Measurements from ENCODE around the gene CORIN.
"Not testable (repeated sequence)": the region's sequence is repeated elsewhere in the genome, so short reads cannot be mapped to it uniquely, and the experiment has no call there.

The CORIN gene

DNA sequence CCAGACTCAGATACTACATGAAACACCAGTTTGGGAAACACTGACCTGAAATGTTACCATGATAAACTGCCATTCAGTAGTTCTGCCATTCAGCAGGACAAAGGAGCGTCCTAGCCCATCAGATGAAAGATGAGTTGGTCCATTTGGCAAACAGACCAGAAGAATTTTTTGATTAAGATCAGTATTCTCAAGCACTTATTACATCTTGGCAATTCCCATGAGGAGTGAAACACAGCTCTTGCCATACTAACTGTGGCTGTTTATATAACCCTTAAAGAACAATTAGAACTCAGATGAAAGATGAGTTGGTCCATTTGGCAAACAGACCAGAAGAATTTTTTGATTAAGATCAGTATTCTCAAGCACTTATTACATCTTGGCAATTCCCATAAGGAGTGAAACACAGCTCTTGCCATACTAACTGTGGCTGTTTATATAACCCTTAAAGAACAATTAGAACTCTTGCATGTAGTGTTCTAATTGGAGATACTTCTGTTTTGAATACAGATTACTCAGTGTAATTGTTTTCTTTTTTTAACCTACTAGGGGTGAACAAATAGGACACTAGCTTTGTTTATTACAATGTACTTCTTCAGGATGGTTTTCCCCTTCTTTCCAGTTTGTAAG, 146.0 kb downstream of the CORIN start:
- not testable (repeated sequence) for H3K4me3 ChIP-seq (ENCODE audit: low read depth, low read length); H3K36me3 ChIP-seq (ENCODE audit: control insufficient read depth, insufficient read depth, low read length); H3K9me3 ChIP-seq (ENCODE audit: control insufficient read depth, insufficient read depth, low read length); H3K27me3 ChIP-seq (ENCODE audit: control insufficient read depth, insufficient read depth, low read length); H3K27ac ChIP-seq (ENCODE audit: low read depth, low read length); H3K4me1 ChIP-seq (ENCODE audit: control insufficient read depth, insufficient read depth, low read length); H3K9ac ChIP-seq (ENCODE audit: low read depth, low read length)

DNA sequence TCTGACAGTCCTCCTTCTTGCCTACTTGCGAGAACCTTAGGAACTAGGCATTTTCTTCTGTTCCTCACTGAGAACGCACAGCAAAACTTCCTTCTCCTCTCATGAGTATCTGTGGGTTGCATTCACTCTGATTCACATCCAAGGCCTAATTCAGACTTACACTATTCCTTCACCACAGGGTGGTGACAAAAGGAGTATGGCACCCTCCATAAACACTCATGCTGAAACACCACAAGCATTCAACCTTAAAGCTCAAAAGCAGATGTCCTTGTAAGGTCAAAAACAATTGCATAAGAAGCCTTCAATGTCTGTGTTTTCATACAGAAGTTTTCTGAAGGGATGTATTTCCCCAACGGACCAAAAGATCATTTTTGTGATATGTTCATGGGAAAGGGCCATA, 147.3 kb downstream of the CORIN start:
- no peak overlapping the region for H3K4me3 ChIP-seq (ENCODE audit: low read depth, low read length)
- no peaks in the 10 kb centered on the region for H3K4me1 ChIP-seq (ENCODE audit: control insufficient read depth, insufficient read depth, low read length)
- H3K9me3 ChIP-seq (ENCODE audit: control insufficient read depth, insufficient read depth, low read length): no peaks in the 10 kb centered on the region
- no peaks in the 10 kb centered on the region for H3K36me3 ChIP-seq (ENCODE audit: control insufficient read depth, insufficient read depth, low read length)
- H3K27me3 ChIP-seq (ENCODE audit: control insufficient read depth, insufficient read depth, low read length): no peaks in the 10 kb centered on the region
- H3K27ac ChIP-seq (ENCODE audit: low read depth, low read length): no peak overlapping the region
- no peak overlapping the region for H3K9ac ChIP-seq (ENCODE audit: low read depth, low read length)

DNA sequence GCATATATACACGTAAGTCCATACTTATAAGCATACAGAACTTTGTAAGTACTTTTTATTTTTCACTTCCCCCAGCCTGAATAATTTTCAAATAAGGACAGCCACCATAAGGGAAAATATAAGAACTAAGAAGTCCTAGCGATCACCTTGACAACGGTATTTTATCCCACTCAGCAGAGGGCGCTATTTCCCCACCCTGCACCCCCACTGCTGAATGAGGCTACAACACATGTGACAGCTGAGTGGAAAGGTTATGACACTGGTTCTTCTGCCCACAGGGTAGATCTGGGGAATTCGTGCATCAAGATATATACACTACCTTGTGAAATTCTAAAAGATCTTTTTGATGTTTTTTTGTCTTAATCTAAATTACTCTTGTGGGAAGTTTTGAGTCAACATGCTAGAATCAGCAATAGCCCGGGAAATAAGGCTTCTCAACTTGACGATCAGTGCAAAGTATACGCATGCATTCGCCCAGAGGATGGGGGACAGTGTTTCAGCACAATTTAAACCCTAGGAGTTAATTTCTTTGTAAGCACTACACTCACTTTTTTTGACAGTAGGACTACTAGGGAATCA, 151.5 kb downstream of the CORIN start:
- H3K9ac ChIP-seq (ENCODE audit: low read depth, low read length): no peak overlapping the region
- H3K27me3 ChIP-seq (ENCODE audit: control insufficient read depth, insufficient read depth, low read length): no peaks in the 10 kb centered on the region
- no peaks in the 10 kb centered on the region for H3K4me1 ChIP-seq (ENCODE audit: control insufficient read depth, insufficient read depth, low read length)
- no peaks in the 10 kb centered on the region for H3K9me3 ChIP-seq (ENCODE audit: control insufficient read depth, insufficient read depth, low read length)
- H3K4me3 ChIP-seq (ENCODE audit: low read depth, low read length): no peak overlapping the region
- no peak overlapping the region for H3K27ac ChIP-seq (ENCODE audit: low read depth, low read length)
- H3K36me3 ChIP-seq (ENCODE audit: control insufficient read depth, insufficient read depth, low read length): no peaks in the 10 kb centered on the region

DNA sequence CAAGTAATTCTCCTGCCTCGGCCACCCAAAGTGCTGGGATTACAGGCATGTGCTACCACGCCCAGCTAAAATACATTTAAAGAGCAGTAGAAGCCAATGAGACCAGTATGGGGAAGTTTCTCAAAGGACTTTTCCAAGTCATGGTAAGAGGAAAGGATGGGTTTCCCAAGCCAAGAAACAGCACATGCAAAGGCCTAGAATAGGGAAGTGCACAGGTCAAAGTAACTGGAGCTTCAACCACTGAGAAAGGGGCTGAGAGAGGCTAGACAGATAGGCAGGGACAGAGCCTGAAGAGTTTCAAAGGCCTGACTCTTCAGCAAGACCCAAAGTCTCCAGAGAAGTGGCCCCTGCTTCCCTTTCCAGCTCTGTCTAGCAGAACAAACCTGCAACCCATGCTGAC, 162.1 kb downstream of the CORIN start:
- Histone ChIP-seq H3K36me3 (ENCODE audit: control insufficient read depth, insufficient read depth, low read length) (no peaks in the 10 kb centered on the region), H3K4me1 (ENCODE audit: control insufficient read depth, insufficient read depth, low read length) (no peaks in the 10 kb centered on the region)

DNA sequence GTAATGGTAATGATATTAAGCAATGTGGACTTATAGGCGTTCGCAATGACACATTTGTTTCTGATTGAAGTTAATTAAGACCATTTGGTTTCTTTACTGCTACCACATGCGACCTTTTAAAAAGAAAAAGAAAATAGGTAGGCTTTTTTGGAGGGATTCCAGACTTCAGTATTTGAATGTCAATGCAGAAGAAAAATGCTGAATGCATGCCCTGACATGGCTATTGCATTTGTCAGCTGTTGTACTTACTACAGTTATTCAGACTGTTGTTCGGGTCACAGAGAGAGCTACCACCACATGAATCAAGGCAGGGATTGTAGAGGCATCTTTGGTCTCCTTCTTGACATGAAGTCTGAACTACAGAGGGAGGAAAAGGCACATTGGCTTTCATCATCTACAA, 163.7 kb downstream of the CORIN start:
- no peak overlapping the region for H3K27ac ChIP-seq (ENCODE audit: low read depth, low read length)
- H3K9ac ChIP-seq (ENCODE audit: low read depth, low read length): no peak overlapping the region
- H3K27me3 ChIP-seq (ENCODE audit: control insufficient read depth, insufficient read depth, low read length): no peaks in the 10 kb centered on the region
- no peak overlapping the region for H3K4me3 ChIP-seq (ENCODE audit: low read depth, low read length)
- H3K36me3 ChIP-seq (ENCODE audit: control insufficient read depth, insufficient read depth, low read length): no peaks in the 10 kb centered on the region
- no peaks in the 10 kb centered on the region for H3K4me1 ChIP-seq (ENCODE audit: control insufficient read depth, insufficient read depth, low read length)
- H3K9me3 ChIP-seq (ENCODE audit: control insufficient read depth, insufficient read depth, low read length): no peaks in the 10 kb centered on the region

More for the DNA sequence above, 162.1 kb downstream of the CORIN start:
- H3K27me3 ChIP-seq (ENCODE audit: control insufficient read depth, insufficient read depth, low read length): no peaks in the 10 kb centered on the region
- H3K9me3 ChIP-seq (ENCODE audit: control insufficient read depth, insufficient read depth, low read length): no peaks in the 10 kb centered on the region
- no peak overlapping the region for H3K4me3 ChIP-seq (ENCODE audit: low read depth, low read length)
- H3K9ac ChIP-seq (ENCODE audit: low read depth, low read length): no peak overlapping the region
- no peak overlapping the region for H3K27ac ChIP-seq (ENCODE audit: low read depth, low read length)

DNA sequence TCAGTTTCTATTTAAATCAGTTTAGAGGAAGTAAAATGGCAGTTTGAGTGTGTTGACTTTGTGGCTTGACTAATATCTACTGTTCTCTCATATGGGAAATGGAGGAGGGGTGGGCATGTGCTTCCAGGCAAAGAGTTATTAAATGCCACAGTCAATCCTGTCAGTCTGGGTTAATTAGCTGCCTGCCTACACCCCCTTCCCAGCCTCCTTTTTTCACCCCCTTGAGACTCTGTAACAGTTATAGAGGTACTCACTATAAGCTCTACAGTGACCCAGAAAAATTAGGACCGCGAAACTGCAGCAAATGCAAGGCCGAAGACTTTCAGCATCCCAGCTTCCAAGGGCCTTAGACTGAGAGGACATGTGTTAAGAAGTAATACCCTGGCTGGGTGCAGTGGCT, 165.2 kb downstream of the CORIN start:
- no peaks in the 10 kb centered on the region for H3K27me3 ChIP-seq (ENCODE audit: control insufficient read depth, insufficient read depth, low read length)
- no peaks in the 10 kb centered on the region for H3K4me1 ChIP-seq (ENCODE audit: control insufficient read depth, insufficient read depth, low read length)
- H3K9ac ChIP-seq (ENCODE audit: low read depth, low read length): no peak overlapping the region
- no peak overlapping the region for H3K4me3 ChIP-seq (ENCODE audit: low read depth, low read length)
- H3K27ac ChIP-seq (ENCODE audit: low read depth, low read length): no peak overlapping the region
- no peaks in the 10 kb centered on the region for H3K36me3 ChIP-seq (ENCODE audit: control insufficient read depth, insufficient read depth, low read length)
- no peaks in the 10 kb centered on the region for H3K9me3 ChIP-seq (ENCODE audit: control insufficient read depth, insufficient read depth, low read length)

DNA sequence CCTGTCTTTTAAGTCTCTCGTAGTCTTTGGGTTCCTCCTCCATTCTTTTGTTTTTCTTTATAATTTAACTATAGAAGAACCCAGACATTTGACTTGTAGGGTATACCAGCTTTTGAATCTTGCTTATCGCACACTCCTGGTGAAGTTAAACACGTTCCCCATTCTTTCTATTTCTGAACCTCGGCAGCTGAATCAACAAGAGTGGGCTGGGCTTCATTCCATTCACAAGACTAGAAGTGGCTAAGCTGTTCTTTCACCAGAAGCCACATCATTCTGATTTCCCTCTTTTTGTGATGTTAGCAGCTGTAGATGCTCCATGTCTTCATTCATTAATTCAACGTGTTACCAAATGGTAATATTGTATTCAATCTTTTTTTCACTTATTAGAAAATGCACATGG, 167.9 kb downstream of the CORIN start:
- no peak overlapping the region for H3K9ac ChIP-seq (ENCODE audit: low read depth, low read length)
- H3K36me3 ChIP-seq (ENCODE audit: control insufficient read depth, insufficient read depth, low read length): no peaks in the 10 kb centered on the region
- H3K4me3 ChIP-seq (ENCODE audit: low read depth, low read length): no peak overlapping the region
- no peaks in the 10 kb centered on the region for H3K4me1 ChIP-seq (ENCODE audit: control insufficient read depth, insufficient read depth, low read length)
- no peak overlapping the region for H3K27ac ChIP-seq (ENCODE audit: low read depth, low read length)
- no peaks in the 10 kb centered on the region for H3K27me3 ChIP-seq (ENCODE audit: control insufficient read depth, insufficient read depth, low read length)
- no peaks in the 10 kb centered on the region for H3K9me3 ChIP-seq (ENCODE audit: control insufficient read depth, insufficient read depth, low read length)

DNA sequence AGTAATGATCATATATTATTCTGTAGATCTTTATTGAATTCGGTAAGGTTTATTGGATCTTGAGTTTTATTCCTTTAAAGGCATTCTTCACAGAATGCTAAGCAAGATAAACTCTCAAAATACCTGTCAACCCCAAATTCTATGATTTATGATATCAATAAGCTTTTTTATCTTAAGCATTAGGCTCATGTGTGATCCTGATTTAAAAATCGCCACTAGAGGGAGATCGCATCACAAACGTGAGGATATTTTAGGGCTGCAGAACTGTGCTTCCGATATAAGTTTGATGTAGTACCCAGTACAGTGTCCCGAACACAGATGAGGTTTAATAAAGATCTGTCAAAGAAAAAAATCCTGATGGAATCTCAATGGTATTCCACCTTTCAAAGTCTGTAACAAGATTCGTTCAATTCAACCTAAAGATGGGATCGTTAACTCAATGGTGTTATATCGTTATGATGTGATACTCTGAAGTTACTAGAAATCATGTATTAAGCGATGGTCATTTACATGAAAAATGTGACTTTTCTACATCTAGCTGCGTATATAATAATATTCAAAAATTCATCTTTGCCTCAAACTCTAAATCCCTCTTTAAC, 169.0 kb downstream of the CORIN start:
- H3K27me3 ChIP-seq (ENCODE audit: control insufficient read depth, insufficient read depth, low read length): no peaks in the 10 kb centered on the region
- H3K4me1 ChIP-seq (ENCODE audit: control insufficient read depth, insufficient read depth, low read length): no peaks in the 10 kb centered on the region
- no peak overlapping the region for H3K9ac ChIP-seq (ENCODE audit: low read depth, low read length)
- no peak overlapping the region for H3K27ac ChIP-seq (ENCODE audit: low read depth, low read length)
- H3K36me3 ChIP-seq (ENCODE audit: control insufficient read depth, insufficient read depth, low read length): no peaks in the 10 kb centered on the region
- H3K9me3 ChIP-seq (ENCODE audit: control insufficient read depth, insufficient read depth, low read length): no peaks in the 10 kb centered on the region
- no peak overlapping the region for H3K4me3 ChIP-seq (ENCODE audit: low read depth, low read length)

DNA sequence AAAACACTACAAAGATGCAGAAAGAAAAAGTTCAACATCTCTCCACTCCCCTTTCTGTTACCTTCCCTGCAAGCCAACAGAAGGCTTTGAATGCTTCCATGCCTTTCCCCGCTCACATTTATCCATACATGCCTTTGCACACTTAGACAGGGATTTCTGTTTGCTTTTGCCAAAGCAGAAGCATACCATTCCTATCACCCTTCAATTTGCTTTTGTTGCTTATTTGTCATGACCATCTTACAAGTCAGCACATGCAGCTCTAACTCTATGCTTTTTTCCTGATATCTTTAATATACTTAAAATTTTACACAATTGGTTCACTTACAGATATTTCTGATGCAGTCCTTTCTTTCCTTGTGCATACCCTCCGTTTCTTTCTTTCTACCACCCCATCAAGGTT, 169.6 kb downstream of the CORIN start:
- H3K27ac ChIP-seq (ENCODE audit: low read depth, low read length): no peak overlapping the region
- no peaks in the 10 kb centered on the region for H3K36me3 ChIP-seq (ENCODE audit: control insufficient read depth, insufficient read depth, low read length)
- H3K27me3 ChIP-seq (ENCODE audit: control insufficient read depth, insufficient read depth, low read length): no peaks in the 10 kb centered on the region
- H3K9me3 ChIP-seq (ENCODE audit: control insufficient read depth, insufficient read depth, low read length): no peaks in the 10 kb centered on the region
- no peak overlapping the region for H3K4me3 ChIP-seq (ENCODE audit: low read depth, low read length)
- no peak overlapping the region for H3K9ac ChIP-seq (ENCODE audit: low read depth, low read length)
- no peaks in the 10 kb centered on the region for H3K4me1 ChIP-seq (ENCODE audit: control insufficient read depth, insufficient read depth, low read length)

DNA sequence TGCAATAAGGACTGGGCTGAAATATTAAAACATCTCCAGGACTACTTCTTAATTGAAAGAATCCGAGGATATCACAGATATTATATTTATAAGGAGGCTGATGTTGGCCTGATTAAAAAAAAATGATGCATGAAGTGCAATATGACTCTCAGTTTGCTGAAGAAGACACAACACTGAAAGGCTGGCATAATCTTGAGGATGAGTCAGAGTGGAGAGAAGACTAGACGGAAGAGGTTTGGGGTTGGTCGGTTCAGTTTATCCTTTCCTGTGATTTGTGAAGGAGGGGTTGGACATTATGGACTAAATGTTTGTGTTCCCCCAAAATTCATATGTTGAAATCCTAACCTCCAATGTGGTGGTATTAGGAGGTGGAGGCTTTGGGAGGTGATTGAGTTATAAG, 170.3 kb downstream of the CORIN start:
- no peak overlapping the region for H3K27ac ChIP-seq (ENCODE audit: low read depth, low read length)
- H3K4me3 ChIP-seq (ENCODE audit: low read depth, low read length): no peak overlapping the region
- no peaks in the 10 kb centered on the region for H3K4me1 ChIP-seq (ENCODE audit: control insufficient read depth, insufficient read depth, low read length)
- no peak overlapping the region for H3K9ac ChIP-seq (ENCODE audit: low read depth, low read length)
- no peaks in the 10 kb centered on the region for H3K27me3 ChIP-seq (ENCODE audit: control insufficient read depth, insufficient read depth, low read length)
- H3K36me3 ChIP-seq (ENCODE audit: control insufficient read depth, insufficient read depth, low read length): no peaks in the 10 kb centered on the region
- H3K9me3 ChIP-seq (ENCODE audit: control insufficient read depth, insufficient read depth, low read length): no peaks in the 10 kb centered on the region

DNA sequence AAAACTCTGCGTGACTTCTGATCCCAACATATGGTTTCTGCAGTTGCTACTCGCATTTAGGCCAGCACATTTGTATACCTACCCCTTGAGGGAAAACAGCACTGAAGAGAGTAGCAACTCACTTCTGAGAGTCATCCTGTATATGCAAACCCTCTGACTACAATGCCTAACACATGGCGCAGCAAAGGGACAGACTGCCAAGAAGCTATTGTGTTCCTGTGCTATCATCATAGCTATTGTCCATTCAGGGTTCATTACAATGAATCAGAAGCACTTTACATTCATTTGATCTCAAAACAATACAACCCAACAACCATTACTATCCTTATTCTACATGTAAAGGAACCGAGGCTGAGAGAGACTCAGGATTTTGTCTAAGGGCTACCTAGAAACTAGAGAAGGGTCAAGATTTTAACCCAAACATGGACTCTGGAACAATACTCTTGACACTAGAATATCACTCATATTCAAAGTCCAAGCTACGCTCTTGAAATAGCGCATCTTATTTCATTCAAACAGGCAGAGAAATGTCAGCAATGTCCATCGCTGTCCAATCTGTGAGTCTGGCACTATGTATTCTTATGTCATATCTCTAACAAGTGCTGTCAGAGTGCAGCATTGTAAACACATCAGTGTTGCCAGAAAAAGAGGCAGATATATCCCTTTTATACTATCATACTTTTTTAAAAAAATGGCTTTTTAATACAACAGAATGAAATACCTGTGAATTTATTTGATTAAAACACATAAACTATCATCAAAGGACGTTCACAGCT, 173.6 kb downstream of the CORIN start:
- Histone ChIP-seq H3K4me1 (ENCODE audit: control insufficient read depth, insufficient read depth, low read length) (no peaks in the 10 kb centered on the region), H3K9ac (ENCODE audit: low read depth, low read length) (no peak overlapping the region), H3K36me3 (ENCODE audit: control insufficient read depth, insufficient read depth, low read length) (no peaks in the 10 kb centered on the region), H3K9me3 (ENCODE audit: control insufficient read depth, insufficient read depth, low read length) (no peaks in the 10 kb centered on the region), H3K27ac (ENCODE audit: low read depth, low read length) (no peak overlapping the region), H3K27me3 (ENCODE audit: control insufficient read depth, insufficient read depth, low read length) (no peaks in the 10 kb centered on the region), H3K4me3 (ENCODE audit: low read depth, low read length) (no peak overlapping the region)

Data from HUES48 (cell line).